GM10248 (cell line): ENCODE results near the gene RCBTB2.

Experiments used
- CTCF ChIA-PET: fragments of 300-600 bp; sonication (Branson Sonifier 250); formaldehyde crosslinking; extraction: SDS; loops from one replicate; lab custom pipeline; 2021; ENCODE audit warnings: antibody characterized with exemption; lab: Yijun Ruan, JAX
- POLR2A ChIA-PET: fragments of 350-650 bp; sonication (Branson Sonifier 250); formaldehyde crosslinking; extraction: SDS; loops from one replicate; lab custom pipeline; 2020; ENCODE audit warnings: antibody characterized with exemption; lab: Yijun Ruan, JAX
- DNase-seq: peaks from one replicate; pipeline ENCODE4 v3.0.0; 2012; ENCODE audit errors: extremely low spot score
- CTCF ChIP-seq: IDR thresholded peaks from 2 replicates; pipeline ENCODE4 v1.5.1; 2012; ENCODE audit warnings: mild to moderate bottlenecking, low read depth; ENCODE audit errors: extremely low read depth, missing control alignments, control extremely low read depth

The RCBTB2 gene

GRCh38 chr13:48508011-48508410 is 24.9 kb downstream of the RCBTB2 start:
- POLR2A ChIA-PET = no interaction called here
- DNase-seq = no peak
- no peak for TF ChIP-seq CTCF
- CTCF ChIA-PET = interaction anchor here (1.0 to 1.2 kb wide), 4 partner anchors 14 to 21 kb away, joined by 3 to 4 read pairs (median 3); no protein-coding TSS in a partner anchor

- no peak for TF ChIP-seq CTCF
- CTCF ChIA-PET = interaction anchor here (1.0 to 1.4 kb wide), 4 partner anchors 15 to 75 kb away, joined by 3 to 4 read pairs (median 3); no protein-coding TSS in a partner anchor
- POLR2A ChIA-PET = no interaction called here
- no peak for DNase-seq
Observed at GRCh38 chr13:48507021-48507420, 25.9 kb downstream of the RCBTB2 start.

GRCh38 chr13:48506092-48506701 is 26.7 kb downstream of the RCBTB2 start:
- ChIA-PET POLR2A (no interaction called here), CTCF (interaction anchor here (1.1 to 1.8 kb wide), 3 partner anchors 9 to 76 kb away, joined by 3 to 5 read pairs (median 4); no protein-coding TSS in a partner anchor)
- DNase-seq = no peak
- no peak for TF ChIP-seq CTCF

GRCh38 chr13:48505597-48506091 is 27.2 kb downstream of the RCBTB2 start:
- ChIA-PET POLR2A (no interaction called here), CTCF (interaction anchor here (1.1 to 1.8 kb wide), 6 partner anchors 10 to 76 kb away, joined by 3 to 5 read pairs (median 3); no protein-coding TSS in a partner anchor)
- TF ChIP-seq CTCF = no peak
- DNase-seq = peak; percentile 65

- CTCF ChIA-PET = interaction anchor here (0.8 to 1.8 kb wide), 6 partner anchors 11 to 75 kb away, joined by 3 to 4 read pairs (median 3); no protein-coding TSS in a partner anchor
- POLR2A ChIA-PET = no interaction called here
- DNase-seq = no peak
- TF ChIP-seq CTCF = no peak
Observed at GRCh38 chr13:48505012-48505411, 27.9 kb downstream of the RCBTB2 start.

- no peak for DNase-seq
- POLR2A ChIA-PET = no interaction called here
- no peak for TF ChIP-seq CTCF
- CTCF ChIA-PET = interaction anchor here (0.8 to 1.8 kb wide), 6 partner anchors 11 to 76 kb away, joined by 3 to 4 read pairs (median 3); no protein-coding TSS in a partner anchor
Observed at GRCh38 chr13:48504606-48505005, 28.3 kb downstream of the RCBTB2 start.
